ENCODE measurements around the gene PTOV1.

The PTOV1 gene

DNA sequence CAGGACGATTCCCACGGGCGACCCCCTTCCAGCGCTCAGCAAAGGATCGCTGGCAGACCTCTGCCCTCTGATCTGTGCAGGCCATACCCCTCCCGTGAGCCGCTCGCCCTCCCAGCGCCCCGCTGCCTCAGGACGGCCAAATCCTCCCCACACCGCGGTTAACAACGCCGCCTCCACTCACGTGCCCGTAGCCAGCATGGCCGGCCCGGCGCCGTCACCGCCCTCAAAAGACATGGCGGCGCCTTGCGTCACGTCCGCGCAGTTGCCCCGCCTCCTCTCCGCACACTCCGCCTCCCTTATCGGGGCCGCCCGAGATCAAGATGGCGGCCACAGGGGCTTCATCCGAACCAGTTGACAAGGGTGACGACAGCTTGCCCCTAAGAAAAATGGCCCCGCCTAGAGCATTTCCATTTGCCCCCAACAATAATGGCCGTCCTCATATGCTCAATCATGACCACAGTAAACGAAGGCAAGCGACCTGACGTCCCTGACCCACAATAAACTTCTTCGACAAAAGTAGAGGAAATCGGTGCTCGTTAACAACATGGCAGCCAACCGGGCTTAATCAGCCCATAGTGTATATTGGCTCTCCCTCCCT is 25.6 kb downstream of the PTOV1 start (continued):
- TF ChIP-seq, protein P1, sequence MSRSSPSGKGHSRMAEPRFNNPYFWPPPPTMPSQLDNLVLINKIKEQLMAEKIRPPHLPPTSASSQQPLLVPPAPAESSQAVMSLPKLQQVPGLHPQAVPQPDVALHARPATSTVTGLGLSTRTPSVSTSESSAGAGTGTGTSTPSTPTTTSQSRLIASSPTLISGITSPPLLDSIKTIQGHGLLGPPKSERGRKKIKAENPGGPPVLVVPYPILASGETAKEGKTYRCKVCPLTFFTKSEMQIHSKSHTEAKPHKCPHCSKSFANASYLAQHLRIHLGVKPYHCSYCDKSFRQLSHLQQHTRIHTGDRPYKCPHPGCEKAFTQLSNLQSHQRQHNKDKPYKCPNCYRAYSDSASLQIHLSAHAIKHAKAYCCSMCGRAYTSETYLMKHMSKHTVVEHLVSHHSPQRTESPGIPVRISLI (tag by site-specific recombination; IDR thresholded peaks at IDR 0.05), result no peak
- no peak for TF ChIP-seq MEIS1 (CRISPR knock-in tag; IDR thresholded peaks at IDR 0.05; ENCODE audit: borderline replicate concordance)
- no peak for TF ChIP-seq ZNF830 (tag by site-specific recombination; IDR thresholded peaks at IDR 0.05; ENCODE audit: low read depth)
- TF ChIP-seq ZNF2 (tag by site-specific recombination; IDR thresholded peaks at IDR 0.05), result no peak
- no peak for TF ChIP-seq ZNF404 (tag by site-specific recombination; IDR thresholded peaks at IDR 0.05)
- no peak for TF ChIP-seq ZBTB1 (tag by site-specific recombination; IDR thresholded peaks at IDR 0.05)
- TF ChIP-seq ZNF24 (tag by site-specific recombination; IDR thresholded peaks at IDR 0.05), result no peak
- TF ChIP-seq ZNF837 (tag by site-specific recombination; IDR thresholded peaks at IDR 0.05), result no peak
- no peak for TF ChIP-seq ZNF785 (tag by site-specific recombination; IDR thresholded peaks at IDR 0.05)
- TF ChIP-seq ZSCAN16 (tag by site-specific recombination; IDR thresholded peaks at IDR 0.05), result no peak
- 0 out of 2 replicates have a peak, but pooled peaks have one; percentile 11 for TF ChIP-seq FEZF1 (tag by site-specific recombination; IDR thresholded peaks at IDR 0.05)
- no peak for TF ChIP-seq ZNF677 (tag by site-specific recombination; IDR thresholded peaks at IDR 0.05)
- no peak for TF ChIP-seq ZNF169 (tag by site-specific recombination; IDR thresholded peaks at IDR 0.05)
- no peak for TF ChIP-seq ZNF473 (tag by site-specific recombination; IDR thresholded peaks at IDR 0.05)
- TF ChIP-seq, protein P2, sequence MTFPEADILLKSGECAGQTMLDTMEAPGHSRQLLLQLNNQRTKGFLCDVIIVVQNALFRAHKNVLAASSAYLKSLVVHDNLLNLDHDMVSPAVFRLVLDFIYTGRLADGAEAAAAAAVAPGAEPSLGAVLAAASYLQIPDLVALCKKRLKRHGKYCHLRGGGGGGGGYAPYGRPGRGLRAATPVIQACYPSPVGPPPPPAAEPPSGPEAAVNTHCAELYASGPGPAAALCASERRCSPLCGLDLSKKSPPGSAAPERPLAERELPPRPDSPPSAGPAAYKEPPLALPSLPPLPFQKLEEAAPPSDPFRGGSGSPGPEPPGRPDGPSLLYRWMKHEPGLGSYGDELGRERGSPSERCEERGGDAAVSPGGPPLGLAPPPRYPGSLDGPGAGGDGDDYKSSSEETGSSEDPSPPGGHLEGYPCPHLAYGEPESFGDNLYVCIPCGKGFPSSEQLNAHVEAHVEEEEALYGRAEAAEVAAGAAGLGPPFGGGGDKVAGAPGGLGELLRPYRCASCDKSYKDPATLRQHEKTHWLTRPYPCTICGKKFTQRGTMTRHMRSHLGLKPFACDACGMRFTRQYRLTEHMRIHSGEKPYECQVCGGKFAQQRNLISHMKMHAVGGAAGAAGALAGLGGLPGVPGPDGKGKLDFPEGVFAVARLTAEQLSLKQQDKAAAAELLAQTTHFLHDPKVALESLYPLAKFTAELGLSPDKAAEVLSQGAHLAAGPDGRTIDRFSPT (tag by site-specific recombination; IDR thresholded peaks at IDR 0.05), result no peak
- no peak for TF ChIP-seq MYNN (tag by site-specific recombination; IDR thresholded peaks at IDR 0.05; ENCODE audit: borderline replicate concordance)
- TF ChIP-seq, protein P3, sequence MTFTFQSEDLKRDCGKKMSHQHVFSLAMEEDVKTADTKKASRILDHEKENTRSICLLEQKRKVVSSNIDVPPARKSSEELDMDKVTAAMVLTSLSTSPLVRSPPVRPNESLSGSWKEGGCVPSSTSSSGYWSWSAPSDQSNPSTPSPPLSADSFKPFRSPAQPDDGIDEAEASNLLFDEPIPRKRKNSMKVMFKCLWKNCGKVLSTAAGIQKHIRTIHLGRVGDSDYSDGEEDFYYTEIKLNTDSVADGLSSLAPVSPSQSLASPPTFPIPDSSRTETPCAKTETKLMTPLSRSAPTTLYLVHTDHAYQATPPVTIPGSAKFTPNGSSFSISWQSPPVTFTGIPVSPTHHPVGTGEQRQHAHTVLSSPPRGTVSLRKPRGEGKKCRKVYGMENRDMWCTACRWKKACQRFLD (tag by site-specific recombination; IDR thresholded peaks at IDR 0.05), result no peak
- TF ChIP-seq, protein P4, sequence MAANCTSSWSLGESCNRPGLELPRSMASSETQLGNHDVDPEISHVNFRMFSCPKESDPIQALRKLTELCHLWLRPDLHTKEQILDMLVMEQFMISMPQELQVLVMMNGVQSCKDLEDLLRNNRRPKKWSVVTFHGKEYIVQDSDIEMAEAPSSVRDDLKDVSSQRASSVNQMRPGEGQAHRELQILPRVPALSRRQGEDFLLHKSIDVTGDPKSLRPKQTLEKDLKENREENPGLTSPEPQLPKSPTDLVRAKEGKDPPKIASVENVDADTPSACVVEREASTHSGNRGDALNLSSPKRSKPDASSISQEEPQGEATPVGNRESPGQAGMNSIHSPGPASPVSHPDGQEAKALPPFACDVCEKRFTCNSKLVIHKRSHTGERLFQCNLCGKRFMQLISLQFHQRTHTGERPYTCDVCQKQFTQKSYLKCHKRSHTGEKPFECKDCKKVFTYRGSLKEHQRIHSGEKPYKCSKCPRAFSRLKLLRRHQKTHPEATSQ (tag by site-specific recombination; IDR thresholded peaks at IDR 0.05), result no peak
- TF ChIP-seq ZNF175 (tag by site-specific recombination; IDR thresholded peaks at IDR 0.05), result no peak
- TF ChIP-seq, protein P5, sequence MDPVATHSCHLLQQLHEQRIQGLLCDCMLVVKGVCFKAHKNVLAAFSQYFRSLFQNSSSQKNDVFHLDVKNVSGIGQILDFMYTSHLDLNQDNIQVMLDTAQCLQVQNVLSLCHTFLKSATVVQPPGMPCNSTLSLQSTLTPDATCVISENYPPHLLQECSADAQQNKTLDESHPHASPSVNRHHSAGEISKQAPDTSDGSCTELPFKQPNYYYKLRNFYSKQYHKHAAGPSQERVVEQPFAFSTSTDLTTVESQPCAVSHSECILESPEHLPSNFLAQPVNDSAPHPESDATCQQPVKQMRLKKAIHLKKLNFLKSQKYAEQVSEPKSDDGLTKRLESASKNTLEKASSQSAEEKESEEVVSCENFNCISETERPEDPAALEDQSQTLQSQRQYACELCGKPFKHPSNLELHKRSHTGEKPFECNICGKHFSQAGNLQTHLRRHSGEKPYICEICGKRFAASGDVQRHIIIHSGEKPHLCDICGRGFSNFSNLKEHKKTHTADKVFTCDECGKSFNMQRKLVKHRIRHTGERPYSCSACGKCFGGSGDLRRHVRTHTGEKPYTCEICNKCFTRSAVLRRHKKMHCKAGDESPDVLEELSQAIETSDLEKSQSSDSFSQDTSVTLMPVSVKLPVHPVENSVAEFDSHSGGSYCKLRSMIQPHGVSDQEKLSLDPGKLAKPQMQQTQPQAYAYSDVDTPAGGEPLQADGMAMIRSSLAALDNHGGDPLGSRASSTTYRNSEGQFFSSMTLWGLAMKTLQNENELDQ (tag by site-specific recombination; IDR thresholded peaks at IDR 0.05; ENCODE audit: low read depth), result no peak
- no peak for TF ChIP-seq ZNF416 (tag by site-specific recombination; IDR thresholded peaks at IDR 0.05)
- peak; percentile 27; the same call in 1 of the 2 replicates for TF ChIP-seq KLF8 (tag by site-specific recombination; IDR thresholded peaks at IDR 0.05)
- no peak for TF ChIP-seq SETDB1 (IDR thresholded peaks at IDR 0.05; ENCODE audit: insufficient read length, low read length)
- TF ChIP-seq, protein P6, sequence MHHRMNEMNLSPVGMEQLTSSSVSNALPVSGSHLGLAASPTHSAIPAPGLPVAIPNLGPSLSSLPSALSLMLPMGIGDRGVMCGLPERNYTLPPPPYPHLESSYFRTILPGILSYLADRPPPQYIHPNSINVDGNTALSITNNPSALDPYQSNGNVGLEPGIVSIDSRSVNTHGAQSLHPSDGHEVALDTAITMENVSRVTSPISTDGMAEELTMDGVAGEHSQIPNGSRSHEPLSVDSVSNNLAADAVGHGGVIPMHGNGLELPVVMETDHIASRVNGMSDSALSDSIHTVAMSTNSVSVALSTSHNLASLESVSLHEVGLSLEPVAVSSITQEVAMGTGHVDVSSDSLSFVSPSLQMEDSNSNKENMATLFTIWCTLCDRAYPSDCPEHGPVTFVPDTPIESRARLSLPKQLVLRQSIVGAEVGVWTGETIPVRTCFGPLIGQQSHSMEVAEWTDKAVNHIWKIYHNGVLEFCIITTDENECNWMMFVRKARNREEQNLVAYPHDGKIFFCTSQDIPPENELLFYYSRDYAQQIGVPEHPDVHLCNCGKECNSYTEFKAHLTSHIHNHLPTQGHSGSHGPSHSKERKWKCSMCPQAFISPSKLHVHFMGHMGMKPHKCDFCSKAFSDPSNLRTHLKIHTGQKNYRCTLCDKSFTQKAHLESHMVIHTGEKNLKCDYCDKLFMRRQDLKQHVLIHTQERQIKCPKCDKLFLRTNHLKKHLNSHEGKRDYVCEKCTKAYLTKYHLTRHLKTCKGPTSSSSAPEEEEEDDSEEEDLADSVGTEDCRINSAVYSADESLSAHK (tag by site-specific recombination; IDR thresholded peaks at IDR 0.05), result no peak
- TF ChIP-seq ZNF114 (tag by site-specific recombination; IDR thresholded peaks at IDR 0.05), result no peak
- no peak for TF ChIP-seq ZNF140 (tag by site-specific recombination; IDR thresholded peaks at IDR 0.05)
- TF ChIP-seq SCRT1 (tag by site-specific recombination; IDR thresholded peaks at IDR 0.05; ENCODE audit: borderline replicate concordance), result no peak
- TF ChIP-seq ZNF184 (tag by site-specific recombination; IDR thresholded peaks at IDR 0.05), result no peak
- TF ChIP-seq SCRT2 (tag by site-specific recombination; IDR thresholded peaks at IDR 0.05), result peak; percentile 38
- no peak for TF ChIP-seq ZNF654 (tag by site-specific recombination; IDR thresholded peaks at IDR 0.05; ENCODE audit: low read depth)
- TF ChIP-seq ZNF610 (tag by site-specific recombination; IDR thresholded peaks at IDR 0.05; ENCODE audit: borderline replicate concordance), result no peak
- no peak for TF ChIP-seq ZNF600 (tag by site-specific recombination; IDR thresholded peaks at IDR 0.05)

Data from HEK293 (cell line).